Upper lobe of left lung (tissue), 6 donors: Measurements from ENCODE around the gene VSTM2B. TPM values are rescaled to one million over a fixed set of nuclear protein-coding genes. Genes with fewer than 3 reads are reported as not detected.

ENCODE experiments used
- ATAC-seq, 2 donors: fragments of 200-7000 bp; cut with Tn5 transposase; one replicate each; pipeline ENCODE4 v1.9.1; 2022; ENCODE audit warnings: mild to moderate bottlenecking in 2 of 2, moderate library complexity in 2 of 2; ENCODE audit not compliant: low FRiP score in 2 of 2
- DNase-seq, 2 donors: peaks; one replicate each; pipeline ENCODE4 v3.0.0-alpha.2; 2019 to 2020
- H3K27ac ChIP-seq, 4 donors: fragments of 200-600 bp; sonication (generic); one replicate each; pipeline ENCODE4 v1.5.1; 2016 to 2019
- H3K27me3 ChIP-seq, 4 donors: fragments of 200-600 bp; sonication (generic); one replicate each; pipeline ENCODE4 v1.5.1; 2017 to 2019
- H3K36me3 ChIP-seq, 4 donors: fragments of 200-600 bp; sonication (generic); one replicate each; pipeline ENCODE4 v1.5.1; 2016 to 2019
- H3K4me1 ChIP-seq, 4 donors: fragments of 200-600 bp; sonication (generic); one replicate each; pipeline ENCODE4 v1.5.1; 2018 to 2019
- H3K4me3 ChIP-seq, 4 donors: fragments of 200-600 bp; sonication (generic); one replicate each; pipeline ENCODE4 v1.5.1; 2017 to 2019; ENCODE audit warnings: mild to moderate bottlenecking in 2 of 4, moderate library complexity in 1 of 4
- H3K9me3 ChIP-seq, 4 donors: fragments of 200-600 bp; sonication (generic); one replicate each; pipeline ENCODE4 v1.5.1; 2018 to 2019
- EP300 ChIP-seq, 4 donors: sonication (generic); formaldehyde crosslinking; IDR thresholded peaks; one replicate each; pipeline ENCODE4 v1.5.1; 2017; ENCODE audit warnings: antibody characterized with exemption in 4 of 4, control low read depth in 2 of 4
- POLR2A ChIP-seq, 4 donors: fragments of 450-650 bp; IDR thresholded peaks; one replicate each; pipeline ENCODE4 v1.5.1; 2016 to 2017; ENCODE audit warnings: antibody characterized with exemption in 4 of 4, mild to moderate bottlenecking in 2 of 4
- POLR2AphosphoS5 ChIP-seq, 2 donors: sonication (generic); formaldehyde crosslinking; IDR thresholded peaks; one replicate each; pipeline ENCODE4 v1.5.1; 2017; ENCODE audit warnings: antibody characterized with exemption in 2 of 2
- WGBS, 2 donors: methylation state at CpG; one replicate each; pipeline ENCODE4 v1.1.5; 2017 to 2018; 5-methylcytosine and 5-hydroxymethylcytosine counted together
- total RNA-seq, 6 donors: library from RNA; depleted of rRNA in 4 of 6; stranded (reverse); fragments of >200 nt in 4 of 6; gene quantifications; one replicate each; pipeline versions ENCODE4 v1.1.0 to v1.2.1, GENCODE V29; 2016 to 2021
- TF ChIP-seq, protein P1 (sequence below), 6 experiments: fragments of 450-650 bp in 4 of 6; fragments of 200-600 bp in 2 of 6; sonication (generic) in 2 of 6; IDR thresholded peaks; one replicate each; pipeline ENCODE4 v1.5.1; 2016 to 2019; ENCODE audit warnings: antibody characterized with exemption in 6 of 6
- donor health status: DM: no; HTN: no; CAD: no; lungs with moderate emphysema.
- donor health status: DM: no; HTN: yes; CAD: no; lungs with severe emphysema.

The VSTM2B gene
- total RNA-seq, 6 donors from 2014 or later, result not detected

DNA sequence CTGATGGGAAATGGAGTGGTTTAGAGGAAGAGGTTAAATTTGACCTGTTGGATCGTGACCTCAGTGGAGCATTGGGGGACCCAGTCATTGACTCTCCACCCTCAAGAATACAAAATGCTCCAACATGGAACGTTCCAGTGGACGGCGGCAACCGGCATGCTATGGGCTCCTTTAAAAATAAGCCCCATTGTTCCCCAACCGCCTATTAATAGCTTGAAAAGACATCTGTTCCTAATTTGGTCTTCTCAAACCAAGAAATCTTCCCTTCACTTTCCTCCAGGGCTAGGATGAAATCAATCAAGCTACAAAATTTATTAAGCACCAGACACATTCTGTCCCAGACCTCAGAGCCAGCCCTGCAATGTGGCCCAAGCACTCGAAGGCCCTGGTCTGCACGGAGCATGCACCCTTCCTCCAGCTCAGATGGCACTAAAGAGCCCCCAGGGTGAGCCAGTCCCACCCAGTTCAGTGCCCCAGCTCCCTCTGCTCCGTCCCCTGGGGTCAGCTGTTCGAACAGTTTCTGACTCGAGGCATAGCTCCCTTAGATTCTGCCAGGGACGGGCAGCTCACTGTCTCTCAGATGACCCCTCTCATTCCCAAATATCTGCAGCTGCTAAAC, 22.5 kb upstream of the VSTM2B start:
- Histone ChIP-seq H3K4me3 (no peak overlapping the region), H3K36me3 (no peaks in the 10 kb centered on the region), H3K9me3 (no peaks in the 10 kb centered on the region), H3K27me3 (no peaks in the 10 kb centered on the region), H3K4me1 (no peaks in the 10 kb centered on the region), H3K27ac (no peak overlapping the region)
- 75 to 80% methylated on average over 12 of the region's 12 CpGs for WGBS, 2 donors
- DNase-seq (no peak), ATAC-seq (no peak)
- TF ChIP-seq, protein P1, sequence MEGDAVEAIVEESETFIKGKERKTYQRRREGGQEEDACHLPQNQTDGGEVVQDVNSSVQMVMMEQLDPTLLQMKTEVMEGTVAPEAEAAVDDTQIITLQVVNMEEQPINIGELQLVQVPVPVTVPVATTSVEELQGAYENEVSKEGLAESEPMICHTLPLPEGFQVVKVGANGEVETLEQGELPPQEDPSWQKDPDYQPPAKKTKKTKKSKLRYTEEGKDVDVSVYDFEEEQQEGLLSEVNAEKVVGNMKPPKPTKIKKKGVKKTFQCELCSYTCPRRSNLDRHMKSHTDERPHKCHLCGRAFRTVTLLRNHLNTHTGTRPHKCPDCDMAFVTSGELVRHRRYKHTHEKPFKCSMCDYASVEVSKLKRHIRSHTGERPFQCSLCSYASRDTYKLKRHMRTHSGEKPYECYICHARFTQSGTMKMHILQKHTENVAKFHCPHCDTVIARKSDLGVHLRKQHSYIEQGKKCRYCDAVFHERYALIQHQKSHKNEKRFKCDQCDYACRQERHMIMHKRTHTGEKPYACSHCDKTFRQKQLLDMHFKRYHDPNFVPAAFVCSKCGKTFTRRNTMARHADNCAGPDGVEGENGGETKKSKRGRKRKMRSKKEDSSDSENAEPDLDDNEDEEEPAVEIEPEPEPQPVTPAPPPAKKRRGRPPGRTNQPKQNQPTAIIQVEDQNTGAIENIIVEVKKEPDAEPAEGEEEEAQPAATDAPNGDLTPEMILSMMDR (IDR thresholded peaks at IDR 0.05), result no peak
- TF ChIP-seq EP300 (IDR thresholded peaks at IDR 0.05) (no peak), POLR2AphosphoS5 (IDR thresholded peaks at IDR 0.05) (no peak), POLR2A (IDR thresholded peaks at IDR 0.05) (no peak)

DNA sequence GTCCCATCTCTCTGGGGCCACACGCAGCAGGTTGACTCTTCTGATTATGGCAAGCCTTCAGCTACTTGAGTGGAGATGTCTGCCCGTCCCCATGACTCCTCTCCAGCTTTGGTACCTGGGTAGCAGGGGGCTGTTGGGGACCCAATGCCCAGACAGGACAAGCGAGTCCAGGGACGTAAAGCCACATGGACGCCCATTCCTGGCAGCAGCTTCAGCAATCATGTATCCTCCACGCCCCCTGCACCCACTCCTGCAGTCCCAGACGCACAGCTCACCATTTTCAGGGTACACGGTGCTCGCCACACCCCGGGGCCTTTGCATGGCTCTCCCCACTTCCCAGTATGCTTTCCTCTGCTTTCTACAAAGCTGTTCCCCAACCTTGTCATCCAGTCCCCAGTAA, 22.0 kb upstream of the VSTM2B start:
- WGBS, 2 donors, result 73 to 85% methylated on average over 10 of the region's 10 CpGs
- DNase-seq (no peak), ATAC-seq (no peak)

DNA sequence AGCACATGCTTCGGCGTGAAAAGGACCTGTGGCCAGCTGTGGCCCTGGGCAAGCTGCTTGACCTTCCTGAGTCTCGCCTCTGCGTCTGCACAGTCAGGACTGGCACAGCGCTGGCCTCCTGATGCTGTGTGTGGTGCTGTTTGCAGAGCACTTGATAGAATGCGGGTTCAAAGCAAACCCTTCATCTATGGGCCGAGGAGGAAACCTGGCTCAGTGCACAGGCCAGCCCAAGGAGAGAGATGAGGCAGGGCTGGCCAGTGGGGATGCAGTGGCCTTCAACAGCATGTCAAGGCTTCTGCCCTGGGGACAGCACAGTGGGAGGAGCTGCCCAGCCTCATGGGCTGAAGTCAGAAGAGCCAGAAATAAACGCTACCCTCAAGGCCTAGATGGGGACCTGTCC, 21.3 kb upstream of the VSTM2B start:
- TF ChIP-seq POLR2A (IDR thresholded peaks at IDR 0.05) (no peak), EP300 (IDR thresholded peaks at IDR 0.05) (no peak), POLR2AphosphoS5 (IDR thresholded peaks at IDR 0.05) (no peak)
- H3K4me1 ChIP-seq, result no peaks in the 10 kb centered on the region
- H3K36me3 ChIP-seq, result no peaks in the 10 kb centered on the region
- no peak for ATAC-seq
- no peaks in the 10 kb centered on the region for H3K27me3 ChIP-seq
- WGBS, 2 donors, result 82% methylated on average over 5 to 8 of the region's 8 CpGs
- peak in 1 of 2 donors; percentile 37 for DNase-seq
- no peak overlapping the region for H3K4me3 ChIP-seq
- H3K27ac ChIP-seq, result no peak overlapping the region
- no peaks in the 10 kb centered on the region for H3K9me3 ChIP-seq

More for the DNA sequence above, 22.0 kb upstream of the VSTM2B start:
- H3K4me1 ChIP-seq, result no peaks in the 10 kb centered on the region
- no peak for TF ChIP-seq POLR2AphosphoS5 (IDR thresholded peaks at IDR 0.05)
- TF ChIP-seq EP300 (IDR thresholded peaks at IDR 0.05), result no peak
- TF ChIP-seq POLR2A (IDR thresholded peaks at IDR 0.05), result no peak
- TF ChIP-seq, protein P1 (IDR thresholded peaks at IDR 0.05), result no peak
- no peaks in the 10 kb centered on the region for H3K36me3 ChIP-seq
- no peaks in the 10 kb centered on the region for H3K9me3 ChIP-seq
- no peak overlapping the region for H3K27ac ChIP-seq
- H3K27me3 ChIP-seq, result no peaks in the 10 kb centered on the region
- H3K4me3 ChIP-seq, result no peak overlapping the region

DNA sequence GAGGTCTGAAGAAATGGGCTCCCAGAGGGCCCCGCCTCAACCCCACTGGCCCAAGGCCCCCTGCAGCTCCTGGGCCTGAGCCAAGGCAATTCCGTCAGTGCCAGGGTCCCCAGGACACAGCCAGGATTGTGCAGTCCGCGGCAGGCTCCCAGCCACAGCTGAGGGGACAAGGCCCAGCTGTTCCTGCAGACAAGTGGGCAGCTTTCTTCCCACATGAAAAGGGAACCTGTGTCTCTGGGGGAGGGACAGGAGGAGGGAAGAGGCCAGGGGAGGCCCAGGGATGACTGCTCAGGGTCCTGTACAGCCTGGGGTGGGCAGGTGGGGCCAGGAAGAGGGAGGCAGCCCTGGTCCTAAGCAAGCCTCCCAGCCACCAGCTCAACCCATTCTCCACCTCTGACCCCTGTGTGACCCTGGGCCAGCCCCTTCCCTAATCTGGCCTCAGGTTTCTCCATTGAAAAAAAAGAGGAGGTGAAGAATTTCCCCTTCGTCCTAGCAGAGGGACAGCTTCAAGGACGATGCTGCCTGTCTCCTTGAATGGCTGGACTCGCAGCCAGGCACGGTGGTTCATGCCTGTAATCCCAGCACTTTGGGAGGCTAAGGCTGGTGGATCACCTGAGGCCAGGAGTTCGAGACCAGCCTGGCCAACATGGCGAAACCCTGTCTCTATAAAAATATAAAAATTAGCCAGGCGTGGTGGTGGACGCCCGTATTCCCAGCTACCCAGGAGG, 20.5 kb upstream of the VSTM2B start:
- H3K4me3 ChIP-seq, result no peak overlapping the region
- WGBS, 2 donors, result 74 to 81% methylated on average over 10 to 11 of the region's 13 CpGs
- no peaks in the 10 kb centered on the region for H3K4me1 ChIP-seq
- H3K36me3 ChIP-seq, result no peaks in the 10 kb centered on the region
- no peak for ATAC-seq
- peak in 1 of 2 donors; percentile 54 for DNase-seq
- TF ChIP-seq, protein P1 (IDR thresholded peaks at IDR 0.05), result no peak
- TF ChIP-seq POLR2A (IDR thresholded peaks at IDR 0.05) (no peak), POLR2AphosphoS5 (IDR thresholded peaks at IDR 0.05) (no peak), EP300 (IDR thresholded peaks at IDR 0.05) (no peak)
- H3K27ac ChIP-seq, result no peak overlapping the region
- no peaks in the 10 kb centered on the region for H3K9me3 ChIP-seq
- H3K27me3 ChIP-seq, result no peaks in the 10 kb centered on the region

DNA sequence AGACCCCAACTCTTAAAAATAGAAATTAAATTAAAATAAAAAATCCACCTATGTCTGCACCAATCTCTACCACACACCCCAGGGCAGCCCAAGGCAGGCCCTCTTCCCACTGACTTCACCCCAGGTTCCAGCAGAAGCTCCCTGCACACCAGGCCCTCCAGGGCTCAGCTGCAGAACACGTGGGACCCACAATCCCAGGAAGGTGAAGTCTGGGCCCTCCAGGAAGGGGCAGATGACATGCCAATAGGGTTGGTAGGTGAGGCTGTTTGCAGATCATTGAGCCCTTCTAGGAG, 19.2 kb upstream of the VSTM2B start:
- DNase-seq (no peak), ATAC-seq (no peak)
- TF ChIP-seq POLR2AphosphoS5 (IDR thresholded peaks at IDR 0.05) (no peak), POLR2A (IDR thresholded peaks at IDR 0.05) (no peak), EP300 (IDR thresholded peaks at IDR 0.05) (no peak)
- TF ChIP-seq, protein P1 (IDR thresholded peaks at IDR 0.05), result no peak
- no peak overlapping the region for H3K27ac ChIP-seq
- WGBS, 2 donors, result 69% methylated on average over 1 of the region's 1 CpG; no CpG with 5 or more reads in 1 of the 2 donors
- no peaks in the 10 kb centered on the region for H3K36me3 ChIP-seq
- no peaks in the 10 kb centered on the region for H3K4me1 ChIP-seq
- H3K9me3 ChIP-seq, result no peaks in the 10 kb centered on the region
- no peaks in the 10 kb centered on the region for H3K27me3 ChIP-seq
- H3K4me3 ChIP-seq, result no peak overlapping the region
